Cerebellar nuclear complex (tissue), 1 donor: ENCODE data around the gene DPP10.

Experiments
- DNase-seq, 2 experiments: peaks; one replicate each; lab custom pipeline; 2025; lab: John Stamatoyannopoulos, UW

The DPP10 gene

DNA sequence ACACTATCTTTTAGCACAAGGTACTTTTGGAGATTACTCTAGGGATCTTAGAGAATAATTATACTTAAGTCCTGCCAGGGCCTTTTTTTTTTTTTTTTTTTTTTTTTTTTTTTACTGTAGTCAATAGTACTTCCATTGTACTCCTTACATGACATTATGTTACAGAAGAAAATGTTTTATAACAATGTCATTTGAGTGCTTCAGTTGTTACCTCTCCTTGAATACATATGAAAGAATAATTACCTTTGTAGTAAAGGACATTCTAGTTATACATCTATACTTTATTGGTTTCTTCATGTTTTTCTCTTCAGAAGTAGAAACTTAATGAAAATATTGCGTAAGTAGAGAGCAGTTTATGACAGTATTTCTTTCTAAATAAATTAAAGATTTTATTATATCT lies 834.9 kb downstream of the DPP10 start:
- no peak for DNase-seq

DNA sequence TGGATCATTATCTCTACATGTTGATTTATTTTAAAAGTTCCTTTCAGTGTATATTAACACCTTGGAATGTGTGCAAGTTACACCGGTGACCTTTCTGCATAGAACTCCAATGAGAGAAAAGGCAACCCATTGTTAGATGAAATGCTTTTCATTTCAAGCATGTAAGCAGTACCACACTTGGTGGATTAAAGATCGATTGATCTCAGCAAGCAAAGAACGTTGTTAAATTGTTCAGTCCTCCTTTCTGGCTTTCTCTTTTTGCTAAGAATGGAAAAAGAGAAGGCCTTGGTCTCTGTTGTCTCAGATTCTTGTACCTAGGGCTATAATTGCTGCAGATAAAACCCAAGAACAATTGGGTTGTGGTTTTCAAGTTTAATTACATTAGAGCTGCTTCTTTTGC lies 843.0 kb downstream of the DPP10 start:
- DNase-seq: no peak

DNA sequence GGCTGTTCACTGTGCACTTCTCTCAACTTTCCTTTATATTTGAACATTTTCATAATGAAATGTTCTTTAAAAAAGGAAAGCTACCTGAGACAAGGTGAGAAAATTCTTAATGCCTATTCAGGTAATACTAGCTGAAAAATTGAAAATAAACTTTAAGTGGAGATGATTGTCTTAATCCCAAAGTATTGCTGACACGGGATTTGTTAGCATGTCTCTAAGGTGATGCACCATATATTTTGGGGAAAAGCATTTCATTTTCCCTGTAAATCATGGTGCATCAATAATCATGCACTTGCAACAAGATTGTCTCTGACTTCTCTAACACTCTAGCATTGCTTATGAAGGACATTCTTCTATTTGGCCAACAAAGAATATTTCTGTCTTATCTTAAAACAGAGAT lies 848.0 kb downstream of the DPP10 start:
- DNase-seq: no peak

DNA sequence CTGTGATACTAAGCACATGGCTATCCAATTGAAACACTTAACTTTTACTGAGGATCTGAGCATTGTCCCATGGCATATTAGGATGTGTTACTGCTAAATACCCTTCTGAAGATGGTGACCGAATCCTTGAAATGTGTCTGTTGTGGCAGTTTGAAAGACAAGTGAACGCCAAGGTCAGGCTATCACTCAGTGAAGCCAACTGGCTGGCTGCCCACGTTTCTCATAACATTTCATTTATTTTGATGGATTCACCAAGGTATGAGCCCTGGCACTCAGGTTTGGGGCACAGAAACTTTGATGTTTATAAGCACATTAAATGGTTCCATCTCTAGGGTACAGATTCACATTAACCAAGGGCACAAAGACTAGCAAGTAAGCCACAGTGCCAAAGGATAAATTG lies 850.3 kb downstream of the DPP10 start:
- DNase-seq: no peak

DNA sequence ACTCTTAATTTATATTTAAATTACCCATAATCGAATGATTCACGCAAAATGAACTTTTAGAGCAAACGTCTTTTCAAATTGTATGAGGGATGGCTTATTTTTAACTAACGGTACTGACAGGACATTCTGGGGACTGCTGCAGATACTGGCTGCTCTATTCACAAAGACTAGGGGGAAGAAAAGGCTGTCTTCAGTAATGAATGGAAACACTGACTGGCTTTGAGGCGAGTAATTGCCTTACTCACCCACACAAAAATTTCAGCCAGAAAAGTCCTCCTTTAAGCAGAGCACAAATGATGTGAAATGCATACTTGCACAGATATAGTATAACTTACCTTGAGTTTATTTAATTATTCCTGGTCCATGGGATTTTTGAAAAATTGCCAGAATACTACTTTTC lies 852.6 kb downstream of the DPP10 start:
- DNase-seq: no peak

DNA sequence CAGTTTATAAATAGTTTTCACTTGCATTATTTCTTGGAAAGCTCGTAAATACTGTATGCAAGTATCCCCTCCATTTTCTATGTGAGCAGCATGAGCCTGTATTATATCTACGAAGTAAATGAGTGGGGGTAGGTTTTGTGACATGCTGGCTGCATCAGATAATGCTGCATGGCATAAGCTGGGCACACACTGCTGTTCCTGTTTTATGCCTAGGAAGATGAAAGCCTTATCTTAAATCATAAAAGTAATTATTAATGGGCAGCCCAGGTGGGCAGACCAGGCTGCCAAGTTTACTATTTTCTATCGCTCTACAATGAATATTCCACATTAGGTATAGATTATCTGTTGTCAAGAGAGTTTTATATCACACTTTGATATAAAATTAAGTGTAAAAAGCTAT lies 854.6 kb downstream of the DPP10 start:
- DNase-seq: no peak

DNA sequence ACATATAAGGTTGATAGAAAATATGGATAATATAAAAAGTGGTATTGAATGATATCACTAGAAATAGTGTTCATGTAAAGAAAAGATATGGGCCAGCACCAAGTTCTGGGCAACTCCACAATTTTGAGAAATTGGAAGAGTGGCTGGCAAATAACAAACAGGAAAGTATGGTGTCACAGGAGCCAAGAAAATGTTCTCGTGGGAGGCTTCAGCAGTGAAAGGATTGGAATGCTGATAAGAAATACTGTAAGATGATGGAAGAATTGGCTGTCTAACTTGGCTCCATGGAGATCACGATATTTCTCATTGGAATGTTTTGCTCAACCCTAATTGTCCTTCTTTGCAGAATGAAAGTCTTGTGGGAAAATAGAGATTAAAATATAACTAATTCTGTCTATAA lies 856.8 kb downstream of the DPP10 start:
- DNase-seq: no peak

DNA sequence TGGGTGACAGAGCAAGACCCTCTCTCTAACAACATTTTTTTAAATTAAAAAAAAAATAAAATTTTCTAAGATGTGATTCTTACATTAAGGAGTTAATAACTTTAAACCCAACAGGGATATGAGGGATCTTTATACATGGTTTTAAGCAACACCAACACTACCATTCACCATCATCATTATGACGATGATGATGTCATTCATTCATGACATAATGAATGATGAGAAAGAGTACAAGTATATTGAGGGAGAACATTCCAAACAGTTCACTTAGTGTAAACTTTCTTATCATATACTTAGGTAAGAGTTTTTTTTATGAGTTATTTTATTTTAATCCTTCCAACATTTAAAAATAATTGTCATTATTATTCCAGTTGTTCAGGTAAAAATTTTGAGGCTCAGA lies 863.3 kb downstream of the DPP10 start:
- no peak for DNase-seq

DNA sequence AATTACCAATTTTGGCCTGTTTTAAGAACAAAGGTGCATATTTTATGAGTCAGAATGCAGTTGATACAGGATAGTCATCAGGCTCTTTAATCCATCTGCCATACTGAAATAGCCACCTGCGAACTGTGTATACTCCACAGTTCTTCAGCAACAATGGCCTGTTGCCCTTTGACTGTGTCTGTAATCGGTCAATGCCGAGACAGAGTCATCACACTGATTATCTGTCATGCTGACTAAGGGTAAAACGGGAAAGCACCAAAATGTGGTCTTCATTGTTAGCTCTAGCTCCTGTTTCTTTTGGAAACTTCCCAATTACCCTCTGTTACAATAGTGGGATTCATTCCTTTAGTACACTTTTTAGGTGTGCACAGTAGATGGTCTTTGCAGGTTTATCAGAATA lies 871.7 kb downstream of the DPP10 start:
- no peak for DNase-seq

DNA sequence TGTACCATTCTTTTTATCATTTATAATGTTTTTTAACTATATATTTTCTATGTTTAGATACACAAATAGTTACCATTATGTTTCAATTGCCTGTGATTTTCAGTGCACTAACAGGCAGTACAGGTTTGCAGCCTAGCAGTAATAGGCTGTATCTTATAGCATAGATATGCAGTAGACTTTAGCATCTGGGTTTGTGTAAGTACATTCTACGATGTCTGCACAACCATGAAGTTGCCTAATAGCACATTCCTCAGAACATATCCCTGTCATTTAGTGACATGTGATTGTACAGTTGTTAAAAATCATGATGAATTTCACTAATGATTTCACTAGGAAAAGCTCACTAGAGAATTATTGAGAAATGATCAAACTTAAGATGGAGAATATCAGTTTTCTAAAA lies 884.6 kb downstream of the DPP10 start:
- no peak for DNase-seq

DNA sequence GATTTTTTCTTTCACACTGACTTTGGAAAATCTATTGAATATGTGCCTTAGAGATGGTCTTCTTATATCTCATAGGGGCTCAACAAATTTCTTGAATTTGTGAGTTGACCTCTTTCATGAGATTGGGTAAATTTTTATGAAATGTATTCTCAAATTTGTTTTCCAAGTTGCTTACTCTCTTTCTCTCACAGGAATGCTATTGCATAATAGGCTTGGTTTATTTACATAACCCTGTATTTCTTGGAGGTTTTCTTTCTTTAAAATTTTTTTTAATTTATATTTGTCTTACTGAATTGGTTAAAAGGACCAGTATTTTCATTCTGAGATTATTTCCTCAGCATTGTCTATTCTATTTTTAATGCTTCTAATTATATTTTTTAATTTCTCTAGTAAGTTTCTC lies 917.1 kb downstream of the DPP10 start:
- DNase-seq: no peak

DNA sequence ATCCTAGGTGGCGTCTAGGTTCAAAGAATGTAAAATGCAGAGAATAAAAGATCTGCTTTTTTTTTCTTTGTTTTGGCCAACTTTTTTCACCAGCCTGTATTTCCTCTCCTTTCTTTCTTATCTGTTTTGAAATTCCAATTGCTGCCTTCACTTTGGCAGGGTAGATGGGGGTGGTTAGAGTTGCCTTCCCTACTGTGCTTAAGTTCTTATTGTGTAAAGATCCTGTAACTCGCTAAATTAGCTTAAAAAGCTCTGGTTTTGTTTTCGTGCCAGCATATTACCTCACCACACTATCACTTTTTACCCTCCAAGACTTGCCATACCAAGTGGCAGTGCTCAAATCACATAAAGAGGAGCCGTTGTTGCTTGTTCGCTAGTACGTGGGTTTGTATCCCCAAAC lies 921.7 kb downstream of the DPP10 start:
- no peak for DNase-seq

DNA sequence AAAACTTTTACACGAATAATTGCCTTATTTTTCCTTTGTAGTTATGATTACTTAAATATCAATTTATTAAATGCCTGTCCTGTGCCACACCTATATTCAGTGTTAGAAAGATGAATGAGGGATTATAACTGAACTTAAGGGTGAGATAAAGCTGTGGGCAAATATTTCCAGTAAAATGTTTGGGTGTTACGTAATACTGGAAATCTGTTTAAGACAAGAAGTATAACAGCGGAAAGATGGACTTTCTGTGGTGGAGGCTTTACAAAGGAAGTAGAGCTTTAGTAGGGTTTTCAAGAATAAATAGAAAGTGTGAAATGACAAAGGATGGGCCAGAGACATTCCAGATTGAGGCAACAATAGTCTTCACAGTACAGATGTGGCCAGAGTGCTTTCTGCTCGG lies 927.0 kb downstream of the DPP10 start:
- DNase-seq: no peak

DNA sequence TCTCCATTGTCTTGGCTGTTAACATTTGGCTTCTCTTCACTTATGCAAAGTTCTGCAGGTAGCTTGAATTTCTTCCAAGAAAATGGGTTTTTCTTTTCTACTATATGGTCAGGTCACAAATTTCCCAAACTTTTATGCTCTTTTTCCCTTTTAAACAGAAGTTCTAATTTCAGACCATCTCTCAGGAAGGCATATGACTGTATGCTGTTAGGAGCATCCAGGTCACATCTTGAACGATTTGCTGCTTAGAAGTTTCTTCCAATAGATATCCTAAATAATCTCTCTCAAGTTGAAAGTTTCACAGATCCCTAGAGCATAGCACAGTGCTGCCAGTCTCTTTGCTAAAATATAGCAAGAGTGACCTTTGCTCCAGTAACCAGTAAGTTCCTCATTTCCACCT lies 932.5 kb downstream of the DPP10 start:
- DNase-seq: no peak

DNA sequence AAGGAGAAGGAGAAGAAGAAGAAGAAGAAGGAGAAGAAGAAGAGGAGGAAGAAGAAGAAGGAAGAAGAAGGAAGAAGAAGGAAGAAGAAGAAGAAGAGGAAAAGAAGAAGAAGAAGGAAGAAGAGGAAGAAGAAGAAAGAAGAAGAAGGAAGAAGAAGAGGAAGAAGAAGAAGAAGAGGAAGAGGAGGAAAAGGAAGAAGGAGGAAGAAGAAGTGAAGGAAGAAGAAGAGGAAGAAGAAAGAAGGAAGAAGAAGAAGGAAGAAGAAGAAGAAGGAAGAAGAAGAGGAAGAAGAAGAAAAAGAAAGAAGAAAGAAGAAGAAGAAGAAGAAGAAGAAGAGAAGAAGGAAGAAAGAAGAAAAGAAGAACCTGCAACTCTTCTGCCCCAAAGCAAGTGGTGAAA lies 942.0 kb downstream of the DPP10 start:
- DNase-seq: no peak

DNA sequence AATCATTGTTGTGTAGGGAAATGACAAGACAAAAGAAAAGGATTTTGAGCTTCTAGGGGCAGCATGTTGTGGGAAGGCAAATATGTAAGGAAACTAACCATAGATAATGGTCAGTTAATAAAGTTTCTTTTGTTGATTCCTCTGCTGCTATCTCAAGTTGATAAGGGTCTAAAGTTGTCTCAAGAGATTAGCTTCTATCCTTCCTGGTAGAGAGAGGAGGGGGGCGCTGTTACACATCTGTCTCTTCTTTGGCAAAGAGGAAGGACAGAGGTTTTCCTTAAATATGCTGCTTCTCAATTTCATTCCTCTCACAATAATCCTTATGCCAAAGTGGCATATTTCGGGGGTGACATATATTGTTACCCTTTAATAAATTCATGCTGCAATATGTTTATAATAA lies 944.0 kb downstream of the DPP10 start:
- no peak for DNase-seq

DNA sequence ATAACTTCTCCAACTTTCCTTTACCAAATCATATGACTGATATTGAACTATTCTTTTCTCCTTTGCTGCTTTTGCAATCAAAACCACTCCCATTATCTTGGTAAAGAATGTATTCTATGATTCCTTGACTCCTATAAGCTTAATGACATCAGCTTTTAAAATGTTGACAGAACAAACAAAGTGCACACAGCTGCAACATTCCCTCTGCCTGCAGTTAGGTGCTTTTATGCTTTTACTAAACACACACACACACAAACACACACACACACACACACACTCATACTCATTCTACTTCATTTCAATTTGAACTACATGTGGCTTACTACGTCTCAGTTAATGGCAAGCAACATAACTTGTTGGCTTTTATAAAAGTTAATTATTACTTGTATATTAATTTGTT lies 946.6 kb downstream of the DPP10 start:
- no peak for DNase-seq

DNA sequence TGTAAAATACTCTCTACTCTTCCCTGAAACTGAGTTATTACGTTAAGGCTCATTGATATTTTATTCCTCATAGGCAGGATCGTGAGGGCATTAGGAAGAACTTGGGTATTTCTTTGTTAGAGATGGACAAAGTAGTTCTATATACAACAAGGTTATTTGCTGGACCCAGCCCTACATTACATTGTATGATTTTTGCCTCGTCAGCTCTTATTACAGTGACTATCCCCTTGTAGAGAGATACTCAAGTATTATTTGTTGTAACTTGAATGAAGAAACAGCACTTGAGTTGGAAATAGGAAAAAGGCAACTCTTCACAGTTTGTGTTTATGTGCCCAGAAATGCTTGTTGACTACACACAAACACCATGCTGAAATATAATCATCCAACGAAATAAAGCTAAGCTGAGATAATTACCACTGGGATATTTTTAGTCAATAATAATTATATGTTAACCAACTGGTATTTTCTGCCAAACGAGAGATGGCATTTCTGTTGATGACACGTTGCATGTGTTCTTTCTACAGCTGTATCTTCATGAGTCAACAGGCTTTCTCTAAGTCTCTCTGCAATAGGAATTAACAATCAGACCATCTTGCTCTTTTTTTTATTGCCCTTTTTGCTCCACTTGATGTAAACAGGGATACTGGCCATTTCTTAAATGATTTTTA lies 947.6 kb downstream of the DPP10 start:
- DNase-seq: no peak

DNA sequence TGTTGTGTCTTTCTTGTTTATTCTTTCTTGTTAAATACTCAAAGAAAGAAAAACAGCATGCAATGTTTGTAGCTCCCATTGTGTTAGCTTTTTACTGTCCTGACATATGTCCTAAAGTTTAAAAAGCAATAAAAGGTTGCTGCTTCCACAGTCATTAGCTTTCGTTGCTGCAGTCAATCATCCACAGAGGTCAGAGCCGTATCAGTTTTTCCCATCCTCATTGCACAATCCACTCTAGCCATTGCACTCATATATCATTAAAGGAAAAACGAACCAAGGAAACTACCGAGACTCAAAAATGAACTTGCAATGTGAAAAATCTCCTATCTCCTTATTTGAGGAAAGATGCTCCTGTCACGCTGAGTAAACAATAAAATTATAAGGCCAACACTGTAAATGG lies 954.1 kb downstream of the DPP10 start:
- DNase-seq: no peak

DNA sequence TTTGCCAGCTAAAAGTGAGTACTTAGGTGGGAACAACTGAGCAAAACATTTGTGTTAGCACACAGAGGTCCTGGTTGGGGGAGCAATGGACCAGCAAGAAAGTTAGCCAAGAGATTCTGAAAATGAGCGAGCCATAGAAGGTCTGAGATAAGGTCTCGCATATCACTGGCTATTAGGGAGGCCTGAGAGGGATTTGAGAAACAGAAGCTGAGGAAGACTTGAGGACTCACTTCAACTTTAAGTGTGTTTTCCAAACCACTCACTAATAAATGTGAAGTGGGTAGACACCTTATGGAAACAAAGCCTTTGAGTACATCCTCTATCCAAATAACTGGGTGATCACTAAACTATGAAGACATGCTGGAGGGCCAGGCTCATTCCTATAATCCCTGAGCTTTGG lies 958.5 kb downstream of the DPP10 start:
- no peak for DNase-seq

DNA sequence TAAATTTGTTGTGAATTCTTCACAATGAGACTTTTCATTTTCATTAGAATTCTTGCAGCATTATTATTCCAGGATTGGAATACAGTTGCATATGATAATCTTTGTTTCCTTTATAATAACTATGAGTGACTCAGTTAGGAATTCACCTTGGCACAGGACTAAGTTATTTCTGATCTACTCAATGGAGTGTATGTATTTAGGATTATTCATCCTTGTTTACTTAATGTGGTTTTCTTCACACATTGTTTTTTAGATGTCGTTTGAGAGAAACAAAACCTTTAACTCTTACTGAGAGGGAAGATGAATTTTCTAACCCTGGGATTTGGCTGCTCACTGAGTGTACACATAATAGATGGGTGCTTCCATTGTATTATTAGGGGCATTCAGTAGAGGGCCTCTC lies 970.1 kb downstream of the DPP10 start:
- DNase-seq: no peak

DNA sequence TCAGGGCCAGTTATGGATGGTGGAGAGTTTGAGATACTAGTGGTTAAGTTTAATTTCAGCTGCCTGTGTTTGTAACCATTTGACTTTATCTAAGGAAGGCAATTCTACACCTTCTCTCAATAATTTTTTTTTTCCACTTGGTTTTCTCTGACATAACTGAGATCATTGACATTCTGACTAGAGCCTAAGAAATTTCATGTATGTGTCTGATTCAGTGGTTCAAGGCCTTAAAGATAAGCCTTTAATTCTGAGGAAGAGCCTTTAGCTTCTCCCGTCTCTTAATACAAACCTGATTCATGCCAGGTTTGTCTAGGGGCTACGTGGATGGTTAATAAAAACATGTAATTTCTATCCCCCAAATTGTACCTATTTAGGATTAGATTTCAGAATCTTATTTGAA lies 971.4 kb downstream of the DPP10 start:
- DNase-seq: no peak

DNA sequence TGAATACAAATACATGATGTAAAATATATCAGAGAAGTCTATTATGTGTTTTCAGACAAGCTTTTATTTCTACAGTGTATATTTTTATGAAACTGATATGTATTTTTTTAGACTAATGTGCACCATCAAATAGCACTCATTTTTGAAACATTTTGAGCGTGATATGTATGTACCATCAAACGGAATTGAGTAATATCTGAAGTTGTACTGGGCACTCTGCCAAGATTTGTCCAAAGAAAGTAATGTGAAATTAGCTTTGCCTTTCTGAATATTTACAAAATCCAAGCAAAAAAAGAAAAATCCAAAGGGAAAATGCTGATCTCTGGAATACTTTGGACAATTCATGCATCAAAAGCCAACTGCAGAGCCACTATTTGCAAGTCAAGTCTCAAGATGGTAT lies 972.0 kb downstream of the DPP10 start:
- DNase-seq: no peak

DNA sequence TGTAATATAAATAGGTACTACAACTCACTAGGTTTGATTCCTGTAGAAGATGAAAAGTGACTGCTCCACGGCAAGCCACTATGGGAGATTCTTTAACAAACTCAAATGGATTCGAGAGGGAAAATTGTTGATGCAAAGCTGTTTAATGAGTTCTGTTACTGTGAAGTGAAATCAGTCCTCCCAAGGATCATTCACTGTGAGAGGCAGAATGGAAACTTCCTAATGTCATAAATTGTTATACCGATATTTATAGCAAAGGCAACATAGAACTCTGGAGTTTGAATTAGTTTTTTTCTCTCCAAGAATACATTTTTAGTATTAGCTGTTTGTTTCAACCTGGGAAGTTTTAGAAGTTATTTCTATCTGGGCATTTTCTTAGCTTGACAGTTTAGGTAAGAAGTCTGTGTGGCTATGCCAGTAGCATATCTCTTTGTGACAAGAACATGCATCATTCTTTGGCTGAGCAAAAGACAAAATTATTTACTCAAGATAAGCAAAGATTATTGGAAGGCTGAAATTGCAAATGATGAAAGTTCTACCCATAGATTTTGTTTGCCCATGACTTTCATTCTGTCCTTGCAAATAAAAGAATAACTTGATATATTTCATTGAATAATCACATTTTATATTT lies 979.7 kb downstream of the DPP10 start:
- DNase-seq: no peak
